ENCODE data around the gene LAD1.
A peak's percentile ranks its signal among the peaks of the same experiment; 100 is the strongest.

LAD1 gene

DNA sequence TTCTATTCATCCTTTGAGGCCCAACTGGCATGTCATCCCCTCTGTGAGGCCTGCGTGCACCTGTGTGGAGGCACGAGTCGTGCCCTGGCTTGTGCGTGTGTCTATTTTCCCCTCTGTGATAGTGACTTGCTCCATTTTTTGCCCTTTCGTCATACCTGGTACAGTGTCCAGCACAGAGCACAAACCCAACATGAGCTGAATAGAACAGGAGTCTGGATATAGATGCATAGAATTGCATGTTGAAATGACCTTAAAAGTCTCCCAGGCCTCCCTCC, 54.1 kb downstream of the LAD1 start:
- H3K27ac ChIP-seq = peak overlapping the region; percentile 8; the same call in 1 of the 2 replicates
- DNase-seq (ENCODE audit: low spot score) = no peak
- TF ChIP-seq, protein P1, sequence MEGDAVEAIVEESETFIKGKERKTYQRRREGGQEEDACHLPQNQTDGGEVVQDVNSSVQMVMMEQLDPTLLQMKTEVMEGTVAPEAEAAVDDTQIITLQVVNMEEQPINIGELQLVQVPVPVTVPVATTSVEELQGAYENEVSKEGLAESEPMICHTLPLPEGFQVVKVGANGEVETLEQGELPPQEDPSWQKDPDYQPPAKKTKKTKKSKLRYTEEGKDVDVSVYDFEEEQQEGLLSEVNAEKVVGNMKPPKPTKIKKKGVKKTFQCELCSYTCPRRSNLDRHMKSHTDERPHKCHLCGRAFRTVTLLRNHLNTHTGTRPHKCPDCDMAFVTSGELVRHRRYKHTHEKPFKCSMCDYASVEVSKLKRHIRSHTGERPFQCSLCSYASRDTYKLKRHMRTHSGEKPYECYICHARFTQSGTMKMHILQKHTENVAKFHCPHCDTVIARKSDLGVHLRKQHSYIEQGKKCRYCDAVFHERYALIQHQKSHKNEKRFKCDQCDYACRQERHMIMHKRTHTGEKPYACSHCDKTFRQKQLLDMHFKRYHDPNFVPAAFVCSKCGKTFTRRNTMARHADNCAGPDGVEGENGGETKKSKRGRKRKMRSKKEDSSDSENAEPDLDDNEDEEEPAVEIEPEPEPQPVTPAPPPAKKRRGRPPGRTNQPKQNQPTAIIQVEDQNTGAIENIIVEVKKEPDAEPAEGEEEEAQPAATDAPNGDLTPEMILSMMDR (conservative IDR thresholded peaks at IDR 0.05; ENCODE audit: low read depth) = no peak
- ChIA-PET POLR2A (ENCODE audit: low non-redundant PET) (interaction anchor here (0.7 kb wide), 1 partner anchor 153 kb away, joined by 3 read pairs; no protein-coding TSS in a partner anchor), CTCF (interaction anchor here (2.3 to 6.0 kb wide), 2 partner anchors 15 to 55 kb away, joined by 12 to 132 read pairs; no protein-coding TSS in a partner anchor)

DNA sequence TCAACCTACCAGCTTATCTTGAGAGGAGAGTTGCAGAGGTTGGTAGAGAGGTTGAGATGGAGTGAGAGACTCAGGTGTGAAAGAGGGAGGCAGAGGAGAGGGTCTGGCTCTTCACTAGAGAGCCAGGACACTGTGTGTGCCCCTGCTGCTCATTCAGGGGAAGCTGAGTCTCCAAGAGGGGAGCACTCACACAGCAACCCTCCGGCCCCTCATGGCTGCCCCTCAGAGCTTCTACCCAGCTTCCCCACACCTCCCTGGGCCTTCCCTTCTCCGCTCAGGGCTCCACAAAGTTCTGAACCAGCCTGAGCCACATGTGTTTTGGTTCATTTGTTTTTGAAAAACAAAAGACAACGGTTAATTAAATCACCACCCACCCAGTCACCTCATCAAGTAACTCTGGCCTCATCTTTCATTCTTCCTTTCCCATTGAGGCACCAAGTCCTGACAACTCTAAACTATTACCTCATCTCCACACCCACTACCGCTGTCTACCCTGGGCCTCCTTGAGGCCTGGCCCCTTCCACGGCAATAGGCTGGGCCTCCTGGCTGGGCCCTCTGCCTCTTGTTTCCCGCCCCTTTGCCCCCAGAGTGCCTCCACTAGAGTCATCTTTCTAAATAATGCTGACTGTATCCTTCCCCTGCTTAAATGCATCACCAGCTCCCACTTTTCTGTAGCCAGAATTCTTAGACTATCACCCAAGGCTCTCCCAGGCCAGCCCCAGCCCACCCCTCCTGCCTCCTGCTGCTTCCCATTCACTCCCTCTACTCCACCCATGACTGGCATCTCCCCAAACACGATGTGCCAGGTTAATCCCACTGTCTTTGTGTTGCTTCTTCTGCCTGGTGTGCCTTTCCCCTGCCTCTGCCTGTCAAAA, 54.7 kb downstream of the LAD1 start:
- DNase-seq (ENCODE audit: low spot score) = no peak
- peak overlapping the region; percentile 8; the same call in 1 of the 2 replicates for H3K27ac ChIP-seq
- TF ChIP-seq, protein P1 (conservative IDR thresholded peaks at IDR 0.05; ENCODE audit: low read depth) = no peak
- ChIA-PET CTCF (interaction anchor here (1.2 kb wide), 1 partner anchor 90 kb away, joined by 5 read pairs; no protein-coding TSS in a partner anchor), POLR2A (ENCODE audit: low non-redundant PET) (no interaction called here)

DNA sequence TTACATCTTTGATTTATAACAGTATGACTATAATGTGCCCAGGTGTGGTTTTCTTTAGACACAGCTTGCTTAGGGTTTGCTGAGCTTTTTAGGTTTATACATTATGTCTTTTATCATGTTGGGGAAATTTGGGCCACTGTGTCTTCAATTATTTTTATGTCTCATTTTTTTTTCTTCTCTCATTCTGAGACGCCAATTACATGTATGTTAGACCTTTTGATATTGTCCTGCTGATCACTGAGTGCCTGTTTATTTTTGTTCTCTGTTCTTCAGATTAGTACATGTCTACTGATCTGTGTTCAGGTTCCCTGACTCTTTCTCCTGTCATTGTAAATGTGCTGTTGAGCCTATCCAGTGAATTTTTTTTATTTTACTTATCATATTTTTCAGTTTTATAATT, 57.7 kb downstream of the LAD1 start:
- CTCF ChIA-PET = interaction anchor here (0.7 kb wide), 1 partner anchor 87 kb away, joined by 5 read pairs; no protein-coding TSS in a partner anchor
- POLR2A ChIA-PET (ENCODE audit: low non-redundant PET) = no interaction called here
- H3K27ac ChIP-seq = no peak overlapping the region
- no peak for DNase-seq (ENCODE audit: low spot score)
- TF ChIP-seq, protein P1 (conservative IDR thresholded peaks at IDR 0.05; ENCODE audit: low read depth) = no peak

DNA sequence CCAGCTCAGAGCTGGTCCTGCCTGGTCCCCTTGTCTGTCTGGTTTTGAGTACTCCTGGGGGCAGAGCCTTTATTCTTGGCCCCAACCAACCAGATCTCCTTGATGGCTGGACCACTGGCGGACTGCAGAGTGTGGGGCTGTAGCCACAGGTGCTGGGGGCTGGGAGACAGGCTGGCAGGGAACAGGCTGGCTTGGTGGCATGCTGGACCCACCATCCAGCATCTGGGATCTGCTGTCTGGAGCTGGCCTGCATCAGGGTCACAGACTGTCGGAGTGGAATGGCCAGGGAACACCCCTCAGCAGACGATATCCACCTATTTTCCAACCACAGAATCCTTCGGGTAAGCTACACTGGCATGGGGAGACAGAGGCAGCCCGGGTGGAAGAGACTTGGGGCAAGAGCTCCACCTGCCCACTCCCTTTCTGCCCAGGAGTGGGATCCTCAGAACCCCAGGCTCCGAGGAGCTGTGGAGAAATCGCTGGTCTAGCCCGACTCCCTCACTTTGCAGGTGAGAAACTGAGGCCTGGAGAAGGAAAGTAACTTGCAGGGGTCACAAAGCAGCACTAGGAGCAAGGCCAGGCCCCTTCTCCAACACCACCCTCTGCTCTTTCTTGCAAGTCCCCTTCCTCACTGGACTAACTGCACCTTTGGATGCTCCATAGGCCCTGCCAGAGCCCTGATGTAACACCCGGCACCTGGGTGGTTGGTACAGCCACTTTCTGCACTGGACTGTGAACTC, 62.2 kb downstream of the LAD1 start:
- no peak for DNase-seq (ENCODE audit: low spot score)
- peak overlapping the region; percentile 7 for H3K27ac ChIP-seq
- POLR2A ChIA-PET (ENCODE audit: low non-redundant PET) = no interaction called here
- CTCF ChIA-PET = interaction anchor here (1.0 to 1.8 kb wide), 2 partner anchors 9 to 11 kb away, joined by 3 to 6 read pairs; no protein-coding TSS in a partner anchor
- TF ChIP-seq, protein P1 (conservative IDR thresholded peaks at IDR 0.05; ENCODE audit: low read depth) = no peak

DNA sequence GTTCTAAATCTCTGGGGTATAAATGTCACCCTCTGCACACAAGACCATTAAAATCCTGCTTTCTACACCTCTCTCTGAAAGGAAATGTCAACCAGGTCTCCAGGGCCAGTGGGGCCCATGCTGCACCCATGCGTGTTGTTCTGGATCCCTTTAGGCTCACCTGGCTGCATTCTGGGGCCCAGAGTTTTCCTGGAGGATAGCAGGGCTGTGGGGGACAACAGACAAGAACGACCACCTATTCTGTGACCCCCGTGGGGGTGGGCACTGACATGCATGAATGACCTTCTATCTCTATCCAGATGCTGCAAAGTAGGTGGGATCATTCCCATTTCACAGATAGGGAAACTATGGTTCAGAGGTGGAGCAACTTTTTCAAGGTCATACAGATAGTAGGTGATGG, 63.2 kb downstream of the LAD1 start:
- TF ChIP-seq, protein P1 (conservative IDR thresholded peaks at IDR 0.05; ENCODE audit: low read depth) = no peak
- DNase-seq (ENCODE audit: low spot score) = no peak
- peak overlapping the region; percentile 62; the same call in 1 of the 2 replicates for H3K27ac ChIP-seq
- POLR2A ChIA-PET (ENCODE audit: low non-redundant PET) = interaction anchor here (0.5 kb wide), 1 partner anchor 25 kb away, joined by 3 read pairs; no protein-coding TSS in a partner anchor
- CTCF ChIA-PET = interaction anchor here (0.6 to 1.8 kb wide), 2 partner anchors 10 to 12 kb away, joined by 3 to 6 read pairs; no protein-coding TSS in a partner anchor
